ENCODE results near the gene RIGI.
A peak's percentile ranks its signal among the peaks of the same experiment; 100 is the strongest.
"Not testable (repeated sequence)": the region's sequence is repeated elsewhere in the genome, so short reads cannot be mapped to it uniquely, and the experiment has no call there.

Gene RIGI

GRCh38 chr9:32526041-32526706 is at the start of gene RIGI:
TSS of gene RIGI (minus strand) at chr9:32526196. CDS start at chr9:32526166, 30 bp downstream.
- peak; percentile 87 for DNase-seq

- DNase-seq, result no peak
These were observed 48.9 kb upstream of the RIGI start for GRCh38 chr9:32574858-32575257.

GRCh38 chr9:32573821-32574220 is 47.8 kb upstream of the RIGI start:
- no peak for DNase-seq

- peak; percentile 80 for DNase-seq
These were observed 47.0 kb upstream of the RIGI start, which contains the start of gene NDUFB6 for GRCh38 chr9:32572900-32573523. TSS of gene NDUFB6 (minus strand) at chr9:32573159. CDS start at chr9:32573060, 99 bp downstream.

GRCh38 chr9:32571969-32572899 is 46.2 kb upstream of the RIGI start:
- DNase-seq, result peak; percentile 36

GRCh38 chr9:32570262-32570661 is 44.3 kb upstream of the RIGI start:
- DNase-seq, result no peak

GRCh38 chr9:32566770-32567169 is 40.8 kb upstream of the RIGI start:
- DNase-seq, result no peak

- no peak for DNase-seq
These were observed 40.0 kb upstream of the RIGI start for GRCh38 chr9:32565967-32566366.

- DNase-seq, result no peak
These were observed 32.5 kb upstream of the RIGI start for GRCh38 chr9:32558408-32558934.

GRCh38 chr9:32554591-32554990 is 28.6 kb upstream of the RIGI start:
- no peak for DNase-seq

GRCh38 chr9:32554107-32554506 is 28.1 kb upstream of the RIGI start:
- no peak for DNase-seq

GRCh38 chr9:32552172-32552872 is 26.3 kb upstream of the RIGI start, which contains the start of the genes SMIM27 and TOPORS:
TSS of gene SMIM27 (plus strand) at chr9:32552327. CDS start at chr9:32552435, 108 bp downstream.
TSS of gene TOPORS (minus strand) at chr9:32552586. CDS start at chr9:32552436, 150 bp downstream.
- peak; percentile 84 for DNase-seq

- DNase-seq, result peak; percentile 52
These were observed 25.5 kb upstream of the RIGI start for GRCh38 chr9:32551276-32552051.

GRCh38 chr9:32550562-32551275 is 24.7 kb upstream of the RIGI start:
- peak; percentile 93 for DNase-seq

GRCh38 chr9:32550150-32550561 is 24.2 kb upstream of the RIGI start:
- DNase-seq, result no peak

- not testable (repeated sequence) for DNase-seq
These were observed 22.2 kb upstream of the RIGI start for GRCh38 chr9:32548213-32548612.

- DNase-seq, result no peak
These were observed 19.9 kb upstream of the RIGI start for GRCh38 chr9:32545884-32546283.

GRCh38 chr9:32543047-32543446 is 17.1 kb upstream of the RIGI start:
- DNase-seq, result no peak

GRCh38 chr9:32533816-32534215 is 7.8 kb upstream of the RIGI start:
- no peak for DNase-seq

GRCh38 chr9:32533336-32533735 is 7.3 kb upstream of the RIGI start:
- DNase-seq, result no peak

- DNase-seq, result no peak
These were observed 682 bp upstream of the RIGI start for GRCh38 chr9:32526707-32527048.

All from DMS79 (cell line).